Stimulated activated CD4-positive, alpha-beta T cell treated with anti-CD3 and anti-CD28 coated beads, TNF-alpha, amount 100 ng/mL, for 24 hours (primary cell): ENCODE measurements around the gene CTNNBIP1.

Source experiments
- DNase-seq, 3 experiments: peaks; one replicate each; pipeline ENCODE4 v3.0.0-alpha.2; 2020; ENCODE audit warnings: low read depth in 3 of 3

The CTNNBIP1 gene

GRCh38 chr1:9904596-9904995 is 5.5 kb downstream of the CTNNBIP1 start:
- no peak for DNase-seq

DNA sequence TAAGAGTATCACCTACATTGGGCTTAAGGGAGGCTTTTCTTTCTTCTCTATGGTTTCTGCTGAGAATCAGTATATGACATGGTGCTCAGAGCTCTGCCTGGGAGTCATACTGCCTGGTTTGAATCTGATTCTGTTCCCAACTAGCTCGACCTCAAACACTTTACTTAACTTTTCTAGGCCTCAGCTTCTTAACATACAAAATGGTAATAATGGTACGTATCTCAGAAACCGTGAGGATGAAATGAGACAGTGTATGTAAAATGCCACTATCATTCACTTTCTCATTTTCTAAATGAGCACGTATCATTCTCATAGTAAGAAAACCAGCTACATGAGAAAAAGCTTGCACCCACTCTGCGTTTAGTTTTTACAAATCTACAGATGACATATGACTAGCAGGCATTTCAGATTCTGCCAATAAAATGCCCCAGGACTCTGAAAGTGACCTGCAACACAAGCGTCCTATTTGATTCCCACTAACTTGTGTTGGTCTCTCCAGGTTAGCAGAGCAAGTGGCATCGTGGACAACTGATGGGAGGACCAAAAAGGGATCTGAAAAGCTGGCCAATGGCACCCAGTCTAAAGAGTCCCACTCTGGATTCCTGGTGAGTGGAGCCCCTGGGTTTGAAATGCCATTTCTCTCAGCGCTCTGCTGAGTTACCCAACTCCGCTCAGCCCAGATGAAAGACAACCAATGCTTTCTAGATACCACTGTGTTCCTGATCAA is 6.1 kb downstream of the CTNNBIP1 start:
- DNase-seq: no peak

DNA sequence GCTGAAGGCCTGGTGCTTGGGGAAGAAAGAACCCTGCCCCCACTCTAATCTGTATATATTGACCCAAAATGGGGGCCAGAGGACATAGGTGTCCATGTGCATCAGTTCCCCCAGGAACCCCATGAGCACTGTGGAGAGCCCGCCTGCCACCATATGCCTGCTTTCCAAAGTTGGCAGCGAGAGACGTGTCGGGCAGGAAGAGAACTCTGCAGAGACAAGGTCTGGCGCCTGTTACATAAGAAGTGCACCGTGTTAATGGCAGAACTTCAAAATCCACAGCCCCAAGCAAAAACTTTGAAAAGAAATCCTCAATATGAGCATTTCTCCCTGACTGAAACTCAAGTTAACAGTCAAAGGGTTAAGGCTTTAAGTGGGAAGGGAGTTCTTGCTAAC is 8.0 kb downstream of the CTNNBIP1 start:
- no peak for DNase-seq

DNA sequence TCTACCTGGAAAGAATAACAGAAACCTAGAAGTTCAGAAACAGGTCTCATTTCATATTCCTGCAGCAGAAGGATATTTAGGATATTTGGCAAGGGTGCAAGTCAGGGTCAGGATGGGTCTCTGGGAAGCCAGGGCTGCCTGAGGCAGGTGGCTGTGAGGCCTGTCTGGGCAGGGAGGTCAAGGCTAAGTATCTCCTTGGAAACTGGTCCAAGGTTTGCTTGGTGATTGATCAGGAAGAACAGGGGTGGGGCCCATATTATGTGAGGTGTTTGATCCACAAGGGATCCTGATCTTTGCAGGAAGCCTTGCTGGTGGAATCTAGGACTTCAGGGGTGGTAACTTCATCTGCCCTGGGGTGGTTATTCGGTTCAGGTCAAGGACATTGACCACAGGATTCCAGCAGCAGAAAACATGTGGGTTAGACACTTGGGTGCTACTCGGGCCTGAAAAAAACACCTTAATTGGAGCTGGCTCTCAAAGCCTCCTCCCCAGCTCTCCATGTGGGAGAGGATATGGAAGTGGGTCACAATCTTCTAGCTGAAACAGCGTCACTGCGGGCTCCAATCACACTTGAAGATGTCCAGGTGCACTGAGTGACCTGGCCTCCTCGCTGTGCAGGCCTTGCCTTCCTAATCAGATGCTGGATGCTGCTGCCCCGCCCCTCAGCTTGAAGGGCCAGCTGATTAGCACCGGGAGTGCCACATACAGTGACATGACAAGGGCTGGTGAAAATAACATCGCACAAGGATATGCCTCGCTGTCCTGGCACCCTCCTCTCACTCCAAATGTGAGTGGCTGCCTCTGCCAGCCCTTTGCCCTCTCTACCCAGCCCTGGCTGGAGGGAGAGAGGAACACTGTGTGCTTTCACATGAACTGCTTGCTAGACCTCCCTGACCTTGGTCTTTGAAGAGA is 8.7 kb downstream of the CTNNBIP1 start:
- no peak for DNase-seq

GRCh38 chr1:9900142-9901043 is 9.7 kb downstream of the CTNNBIP1 start:
- DNase-seq: no peak

- no peak for DNase-seq
These were observed 16.0 kb downstream of the CTNNBIP1 start for GRCh38 chr1:9894115-9894514.

GRCh38 chr1:9892563-9893528 is 17.2 kb downstream of the CTNNBIP1 start:
- no peak for DNase-seq

- DNase-seq: no peak
These were observed 18.9 kb downstream of the CTNNBIP1 start for GRCh38 chr1:9891207-9891606.

DNA sequence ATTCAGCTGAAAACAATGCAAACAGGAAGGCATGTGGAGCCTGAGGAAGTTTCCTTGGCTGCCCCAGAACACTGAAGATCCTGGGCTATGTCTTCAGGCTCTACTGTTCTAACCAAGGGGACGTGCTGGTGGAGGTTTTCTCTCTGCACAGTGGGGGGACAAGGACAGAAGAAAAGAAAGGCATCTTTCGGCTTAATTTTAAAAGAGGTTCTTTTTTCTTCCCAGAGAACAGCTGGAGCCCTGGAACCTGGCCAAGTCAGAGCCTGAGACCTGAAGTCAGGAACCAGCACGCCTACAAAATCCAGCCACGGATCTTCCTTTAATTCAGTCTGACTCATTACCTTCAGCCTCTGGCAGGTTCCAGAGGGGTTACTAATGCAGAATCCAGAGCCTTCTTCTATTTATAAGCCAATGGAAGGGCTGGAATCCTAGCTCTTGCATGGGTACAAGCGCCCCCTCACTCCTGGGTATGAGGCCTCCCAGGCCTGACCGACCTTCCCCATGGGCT is 19.8 kb downstream of the CTNNBIP1 start:
- DNase-seq: no peak

DNA sequence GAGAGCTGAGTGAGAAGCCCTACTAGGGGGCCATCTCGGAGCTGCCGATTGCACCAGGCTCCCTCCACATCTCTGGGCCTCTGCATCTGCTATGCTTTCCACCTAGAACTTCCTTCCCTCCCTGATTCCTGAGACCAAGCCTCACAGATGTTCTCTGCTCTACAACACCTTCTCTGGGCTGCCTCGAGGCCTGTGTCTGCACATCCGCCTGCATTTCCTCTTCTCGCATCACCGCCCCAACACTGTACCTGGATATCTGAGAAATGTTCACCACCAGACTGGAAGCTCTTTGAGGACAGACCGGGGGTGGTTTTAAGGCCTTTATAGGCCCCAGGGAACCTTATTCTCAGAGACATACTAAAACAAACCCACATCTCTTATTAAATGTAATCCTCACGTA is 20.7 kb downstream of the CTNNBIP1 start:
- no peak for DNase-seq

DNA sequence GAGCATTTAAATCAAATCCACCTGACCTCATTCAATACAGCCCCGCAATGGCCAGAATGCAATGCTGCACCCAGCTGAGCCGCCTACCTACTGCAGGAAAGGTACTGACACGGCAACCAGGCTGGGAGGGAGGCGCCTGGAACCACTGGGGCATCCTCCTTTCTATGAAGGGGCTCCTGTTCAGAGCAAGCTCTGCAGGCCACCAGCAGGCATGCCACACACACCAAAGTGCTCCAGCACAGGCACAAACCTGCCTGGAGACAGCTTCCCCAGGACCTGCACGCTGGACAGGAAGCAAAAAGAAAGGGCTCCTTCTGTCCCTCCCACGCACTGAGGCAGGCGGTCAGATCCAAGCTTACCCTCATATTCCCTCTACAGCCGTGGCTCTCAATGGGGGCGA is 21.2 kb downstream of the CTNNBIP1 start:
- DNase-seq: no peak

DNA sequence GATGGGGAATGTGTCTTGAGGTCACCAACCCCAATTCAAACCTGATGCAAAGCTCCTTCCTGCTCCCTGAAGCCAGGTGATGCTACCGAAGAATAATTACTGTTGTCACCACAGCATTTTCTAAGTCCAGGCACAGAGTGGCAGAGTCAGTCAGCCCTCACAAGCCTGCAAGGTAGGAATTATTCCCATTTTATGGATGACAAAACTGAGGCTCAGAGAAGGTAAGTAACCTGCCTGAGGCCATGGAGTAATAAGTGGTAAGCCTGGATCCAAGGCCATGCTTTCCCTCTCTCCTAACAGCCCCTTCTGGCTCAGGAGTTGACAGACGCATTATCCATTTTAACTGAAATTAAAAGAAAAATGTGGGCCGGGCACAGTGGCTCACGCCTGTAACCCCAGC is 23.0 kb downstream of the CTNNBIP1 start:
- DNase-seq: no peak

DNA sequence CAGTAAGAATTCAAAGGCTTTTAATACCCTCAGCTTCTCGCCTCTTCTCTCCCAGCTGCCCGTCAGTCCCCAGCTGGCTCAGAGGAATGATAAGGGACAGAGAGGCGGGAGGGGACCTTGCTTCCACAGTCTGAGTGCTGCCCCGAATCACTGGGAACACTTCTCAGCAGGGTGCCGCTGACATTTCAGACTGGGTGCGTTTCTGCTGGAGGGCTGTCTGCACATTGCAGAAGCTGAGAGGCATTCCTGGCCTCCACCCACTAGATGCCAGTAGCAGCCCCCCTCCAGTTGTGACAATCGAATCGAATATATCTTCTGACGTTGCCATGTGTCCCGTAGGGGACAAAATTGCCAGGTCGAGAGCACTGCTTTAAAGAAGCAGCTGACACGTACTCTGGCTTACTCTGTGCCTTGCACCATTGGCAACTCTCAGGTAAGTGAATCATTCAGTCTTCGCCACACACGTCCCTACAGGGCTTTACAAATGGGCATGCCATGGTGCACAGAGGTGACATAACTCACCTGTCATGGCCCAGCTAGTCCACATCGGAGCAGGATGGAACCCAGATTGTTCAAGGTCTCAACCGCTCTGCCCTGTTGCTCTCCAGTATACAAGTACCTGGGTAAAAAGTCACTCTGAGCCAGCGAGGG is 23.9 kb downstream of the CTNNBIP1 start:
- no peak for DNase-seq

DNA sequence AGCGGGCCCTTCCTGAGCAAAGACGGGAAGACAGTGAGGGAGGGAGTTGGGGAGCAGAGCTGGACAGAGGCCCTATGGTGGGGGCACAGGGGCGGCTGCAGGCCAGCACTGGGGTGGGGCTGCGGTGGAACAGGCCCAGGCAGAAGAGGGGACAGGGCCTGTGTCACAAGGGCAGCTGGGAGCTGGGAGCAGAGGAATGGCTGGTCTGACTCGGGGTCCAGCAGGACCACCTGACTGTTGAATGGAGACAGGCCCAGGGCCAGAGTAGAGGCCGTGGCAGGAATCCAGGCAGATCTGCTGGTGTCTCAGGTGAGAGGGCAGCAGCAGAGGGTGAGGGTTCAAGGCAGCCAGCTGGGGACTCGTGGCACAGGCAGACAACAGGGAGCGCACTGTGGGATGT is 25.3 kb downstream of the CTNNBIP1 start:
- DNase-seq: no peak

GRCh38 chr1:9883585-9884449 is 26.3 kb downstream of the CTNNBIP1 start:
- DNase-seq: no peak

GRCh38 chr1:9882945-9883303 is 27.1 kb downstream of the CTNNBIP1 start:
- DNase-seq: no peak

DNA sequence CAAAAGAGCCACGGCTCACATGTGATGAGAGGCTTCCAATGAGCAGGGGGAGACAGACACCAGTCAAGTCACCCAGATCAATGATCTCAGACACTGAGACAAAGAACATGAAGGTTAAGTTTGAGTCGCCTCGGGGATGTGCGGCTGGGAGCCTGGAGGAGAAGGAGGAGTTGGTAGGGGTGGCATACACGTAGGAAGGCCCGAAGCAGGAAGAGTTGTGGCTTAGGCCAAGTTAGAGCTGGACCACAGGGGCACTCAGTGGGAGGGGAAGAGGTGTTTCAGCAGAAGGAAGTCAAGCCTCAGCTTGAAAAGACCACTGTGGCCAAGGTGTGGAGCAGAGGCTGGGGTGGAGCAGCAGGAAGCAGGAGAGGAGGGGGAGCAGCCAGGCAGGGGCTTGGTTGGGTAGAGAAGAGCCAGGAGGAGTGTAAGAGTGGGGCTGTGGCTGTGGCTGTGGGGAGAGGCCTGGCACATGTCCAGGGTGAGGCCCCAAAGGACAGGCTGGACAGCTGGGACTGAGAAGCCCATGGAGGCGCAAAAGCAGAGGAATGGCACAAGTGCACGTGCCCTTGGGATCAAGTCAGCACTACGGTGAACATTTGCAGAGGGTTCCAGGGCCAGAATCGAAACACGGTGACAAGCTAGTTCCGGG is 27.6 kb downstream of the CTNNBIP1 start:
- DNase-seq: no peak

DNA sequence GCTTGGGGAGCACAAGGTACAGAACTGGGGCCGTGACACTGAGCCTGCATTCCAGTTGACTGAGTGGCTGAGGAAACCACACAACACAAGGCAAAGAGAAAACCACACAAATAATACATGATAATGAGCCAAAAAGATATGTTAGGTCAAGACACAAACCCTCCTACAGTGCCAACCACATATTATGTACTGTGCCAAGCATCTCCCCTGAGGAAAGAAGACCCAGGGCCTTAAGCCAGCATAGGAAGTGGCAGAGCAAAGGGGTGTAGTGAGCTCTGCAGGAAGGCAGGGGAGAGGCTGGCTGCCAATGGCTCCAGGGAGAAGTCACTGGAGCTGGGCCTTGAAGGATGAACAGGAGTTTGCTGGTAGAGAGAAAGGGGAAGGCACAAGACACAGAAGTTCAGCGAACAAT is 28.2 kb downstream of the CTNNBIP1 start:
- DNase-seq: no peak

GRCh38 chr1:9878404-9878803 is 31.7 kb downstream of the CTNNBIP1 start:
- no peak for DNase-seq
